HEK293T (cell line): ENCODE measurements around the gene NUDT22.

Source experiments
- ARNT ChIP-seq: fragments of 450-650 bp; IDR thresholded peaks from 2 replicates; pipeline ENCODE4 v1.6.1; 2017; ENCODE audit warnings: mild to moderate bottlenecking
- BHLHE40 ChIP-seq: fragments of 450-650 bp; IDR thresholded peaks from 2 replicates; pipeline ENCODE4 v1.6.1; 2016; ENCODE audit warnings: mild to moderate bottlenecking, moderate library complexity, borderline replicate concordance
- FOXK2 ChIP-seq: fragments of 450-650 bp; IDR thresholded peaks from 2 replicates; pipeline ENCODE4 v1.6.1; 2016; ENCODE audit warnings: mild to moderate bottlenecking
- FOXM1 ChIP-seq: fragments of 450-650 bp; IDR thresholded peaks from 2 replicates; pipeline ENCODE4 v1.6.1; 2017; ENCODE audit warnings: mild to moderate bottlenecking, borderline replicate concordance
- HDGF ChIP-seq: fragments of 450-650 bp; IDR thresholded peaks from 2 replicates; pipeline ENCODE4 v1.6.1; 2017; ENCODE audit warnings: antibody characterized with exemption, borderline replicate concordance
- NFRKB ChIP-seq: fragments of 450-650 bp; IDR thresholded peaks from 2 replicates; pipeline ENCODE4 v1.6.1; 2016; ENCODE audit warnings: mild to moderate bottlenecking, moderate library complexity
- SP1 ChIP-seq: fragments of 450-650 bp; IDR thresholded peaks from 2 replicates; pipeline ENCODE4 v1.6.1; 2017
- SUZ12 ChIP-seq: fragments of 450-650 bp; IDR thresholded peaks from 2 replicates; pipeline ENCODE4 v1.6.1; 2016; ENCODE audit warnings: mild to moderate bottlenecking
- TARDBP ChIP-seq: fragments of 450-650 bp; IDR thresholded peaks from 2 replicates; pipeline ENCODE4 v1.6.1; 2016

DNA sequence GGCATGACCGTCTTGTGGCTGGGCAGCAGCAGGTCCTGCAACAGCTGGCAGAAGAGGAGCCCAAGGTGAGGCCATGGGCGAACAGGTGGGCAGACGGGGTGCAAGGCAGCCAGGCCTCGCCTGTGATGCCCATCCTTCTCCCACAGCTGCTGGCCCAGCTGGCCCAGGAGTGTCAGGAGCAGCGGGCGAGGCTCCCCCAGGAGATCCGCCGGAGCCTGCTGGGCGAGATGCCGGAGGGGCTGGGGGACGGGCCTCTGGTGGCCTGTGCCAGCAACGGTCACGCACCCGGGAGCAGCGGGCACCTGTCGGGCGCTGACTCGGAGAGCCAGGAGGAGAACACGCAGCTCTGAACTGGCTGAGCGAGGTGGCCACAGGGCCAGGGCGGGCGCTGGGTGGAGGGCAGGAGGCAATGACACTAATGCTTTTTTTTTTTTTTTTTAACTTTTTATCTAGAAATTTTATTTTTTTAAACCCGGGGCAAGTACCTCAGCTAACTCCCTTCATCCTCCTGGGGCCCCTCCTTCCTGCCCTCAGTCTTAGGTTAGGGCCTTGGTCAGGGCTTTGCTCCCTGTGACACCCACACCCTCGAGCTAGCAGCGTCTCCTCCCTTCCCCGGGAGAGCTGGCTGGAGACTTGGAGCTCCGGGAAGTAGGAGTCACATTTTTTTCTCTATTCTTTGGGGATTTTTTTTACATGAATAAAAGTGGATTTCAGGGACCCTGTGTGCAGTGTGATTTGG lies 41.3 kb downstream of the NUDT22 start:
- TF ChIP-seq SUZ12 (no peak), FOXM1 (no peak), SP1 (no peak), NFRKB (no peak), FOXK2 (no peak), ARNT (no peak), HDGF (no peak), TARDBP (no peak), BHLHE40 (no peak)
